NB4 (cell line): ENCODE results near the gene IAH1.

Experiments
- MYC ChIP-seq: IDR thresholded peaks from 2 replicates; pipeline ENCODE4 v1.6.1; 2011; ENCODE audit warnings: low read depth, low read length
- POLR2A ChIP-seq: IDR thresholded peaks from 2 replicates; pipeline ENCODE4 v1.6.1; 2011; ENCODE audit warnings: mild to moderate bottlenecking; ENCODE audit not compliant: insufficient read length; ENCODE audit errors: extremely low read depth
- TF ChIP-seq, protein P1 (sequence below): IDR thresholded peaks from one replicate; pipeline ENCODE4 v1.5.1; 2012; ENCODE audit warnings: low read depth, low read length
- TF ChIP-seq, protein P2 (sequence below): IDR thresholded peaks from 2 replicates; pipeline ENCODE4 v1.6.1; 2011; ENCODE audit warnings: low read depth, low read length

DNA sequence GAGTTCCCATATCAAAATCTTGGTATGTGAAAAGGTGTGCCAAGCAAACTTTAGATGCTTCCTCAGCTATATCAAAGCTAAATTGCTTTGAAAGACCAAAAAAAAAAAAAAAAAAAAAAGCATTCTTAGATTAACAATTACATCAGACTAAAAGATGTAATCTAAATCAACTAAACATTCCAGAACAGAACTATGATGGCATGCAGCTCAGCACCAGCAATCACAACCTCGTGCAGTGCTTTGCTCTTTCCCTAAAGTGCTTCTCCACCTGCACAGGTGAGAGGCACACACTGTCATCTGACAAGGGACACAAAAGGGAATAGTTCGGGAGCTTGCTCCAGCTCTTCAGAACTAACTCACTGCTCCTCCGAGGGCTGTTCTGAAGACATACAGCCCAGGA is 43.8 kb downstream of the IAH1 start:
- no peak for TF ChIP-seq MYC
- TF ChIP-seq, protein P1, sequence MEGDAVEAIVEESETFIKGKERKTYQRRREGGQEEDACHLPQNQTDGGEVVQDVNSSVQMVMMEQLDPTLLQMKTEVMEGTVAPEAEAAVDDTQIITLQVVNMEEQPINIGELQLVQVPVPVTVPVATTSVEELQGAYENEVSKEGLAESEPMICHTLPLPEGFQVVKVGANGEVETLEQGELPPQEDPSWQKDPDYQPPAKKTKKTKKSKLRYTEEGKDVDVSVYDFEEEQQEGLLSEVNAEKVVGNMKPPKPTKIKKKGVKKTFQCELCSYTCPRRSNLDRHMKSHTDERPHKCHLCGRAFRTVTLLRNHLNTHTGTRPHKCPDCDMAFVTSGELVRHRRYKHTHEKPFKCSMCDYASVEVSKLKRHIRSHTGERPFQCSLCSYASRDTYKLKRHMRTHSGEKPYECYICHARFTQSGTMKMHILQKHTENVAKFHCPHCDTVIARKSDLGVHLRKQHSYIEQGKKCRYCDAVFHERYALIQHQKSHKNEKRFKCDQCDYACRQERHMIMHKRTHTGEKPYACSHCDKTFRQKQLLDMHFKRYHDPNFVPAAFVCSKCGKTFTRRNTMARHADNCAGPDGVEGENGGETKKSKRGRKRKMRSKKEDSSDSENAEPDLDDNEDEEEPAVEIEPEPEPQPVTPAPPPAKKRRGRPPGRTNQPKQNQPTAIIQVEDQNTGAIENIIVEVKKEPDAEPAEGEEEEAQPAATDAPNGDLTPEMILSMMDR = no peak
- TF ChIP-seq POLR2A = no peak
- TF ChIP-seq, protein P2, sequence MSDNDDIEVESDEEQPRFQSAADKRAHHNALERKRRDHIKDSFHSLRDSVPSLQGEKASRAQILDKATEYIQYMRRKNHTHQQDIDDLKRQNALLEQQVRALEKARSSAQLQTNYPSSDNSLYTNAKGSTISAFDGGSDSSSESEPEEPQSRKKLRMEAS = no peak
